ENCODE measurements around the gene TP63. TPM values are rescaled to one million over a fixed set of nuclear protein-coding genes. Genes with fewer than 3 reads are reported as not detected.

TP63 gene
- total RNA-seq, 4 donors from 2014 or later, result 0.27 TPM; not detected in 3

DNA sequence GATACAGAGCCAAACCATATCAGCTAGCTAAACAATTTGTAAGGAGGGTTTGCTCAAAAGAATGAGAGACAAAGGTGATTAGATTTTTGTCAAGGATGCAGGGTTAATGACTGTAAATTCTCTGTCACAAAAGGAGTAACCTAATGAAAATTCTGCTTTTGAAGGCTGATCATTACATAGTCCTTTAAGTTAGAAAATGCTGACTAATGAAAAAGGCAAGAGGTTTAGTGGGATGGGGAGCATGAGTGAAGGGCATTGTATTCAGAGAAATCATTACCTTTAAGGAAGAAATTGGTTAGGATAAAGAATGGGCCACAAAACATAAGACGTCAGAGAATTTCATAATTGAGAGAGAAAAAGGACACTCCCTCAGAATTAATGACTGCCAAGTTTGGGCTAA, 97.7 kb downstream of the TP63 start:
- Histone ChIP-seq H3K9me3 (no peaks in the 10 kb centered on the region), H3K4me3 (no peak overlapping the region), H3K27ac (no peak overlapping the region), H3K36me3 (no peaks in the 10 kb centered on the region), H3K4me1 (no peaks in the 10 kb centered on the region), H3K27me3 (no peaks in the 10 kb centered on the region)
- TF ChIP-seq, protein P1, sequence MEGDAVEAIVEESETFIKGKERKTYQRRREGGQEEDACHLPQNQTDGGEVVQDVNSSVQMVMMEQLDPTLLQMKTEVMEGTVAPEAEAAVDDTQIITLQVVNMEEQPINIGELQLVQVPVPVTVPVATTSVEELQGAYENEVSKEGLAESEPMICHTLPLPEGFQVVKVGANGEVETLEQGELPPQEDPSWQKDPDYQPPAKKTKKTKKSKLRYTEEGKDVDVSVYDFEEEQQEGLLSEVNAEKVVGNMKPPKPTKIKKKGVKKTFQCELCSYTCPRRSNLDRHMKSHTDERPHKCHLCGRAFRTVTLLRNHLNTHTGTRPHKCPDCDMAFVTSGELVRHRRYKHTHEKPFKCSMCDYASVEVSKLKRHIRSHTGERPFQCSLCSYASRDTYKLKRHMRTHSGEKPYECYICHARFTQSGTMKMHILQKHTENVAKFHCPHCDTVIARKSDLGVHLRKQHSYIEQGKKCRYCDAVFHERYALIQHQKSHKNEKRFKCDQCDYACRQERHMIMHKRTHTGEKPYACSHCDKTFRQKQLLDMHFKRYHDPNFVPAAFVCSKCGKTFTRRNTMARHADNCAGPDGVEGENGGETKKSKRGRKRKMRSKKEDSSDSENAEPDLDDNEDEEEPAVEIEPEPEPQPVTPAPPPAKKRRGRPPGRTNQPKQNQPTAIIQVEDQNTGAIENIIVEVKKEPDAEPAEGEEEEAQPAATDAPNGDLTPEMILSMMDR (IDR thresholded peaks at IDR 0.05), result no peak
- TF ChIP-seq POLR2A (IDR thresholded peaks at IDR 0.05), result no peak
- DNase-seq, result no peak

DNA sequence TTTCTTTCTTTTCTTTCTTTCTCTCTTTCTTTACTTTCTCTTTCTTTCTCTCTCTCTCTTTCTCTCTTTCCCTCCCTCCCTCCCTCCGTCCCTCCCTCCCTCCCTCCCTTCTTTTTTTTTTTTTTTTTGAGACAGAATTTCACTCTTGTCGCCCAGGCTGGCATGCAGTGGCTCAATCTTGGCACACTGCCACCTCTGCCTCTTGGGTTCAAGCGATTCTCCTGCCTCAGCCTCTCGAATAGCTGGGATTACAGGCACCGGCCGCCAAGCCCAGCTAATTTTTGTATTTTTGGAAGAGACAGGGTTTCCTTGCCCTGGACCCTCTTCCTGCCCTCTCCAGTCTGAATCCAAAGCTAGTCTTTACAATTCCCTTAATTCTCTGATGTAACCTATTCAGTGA, 102.9 kb downstream of the TP63 start:
- no peak overlapping the region for H3K4me3 ChIP-seq
- no peaks in the 10 kb centered on the region for H3K9me3 ChIP-seq
- no peak overlapping the region for H3K27ac ChIP-seq
- no peak for DNase-seq
- H3K27me3 ChIP-seq, result no peaks in the 10 kb centered on the region
- no peaks in the 10 kb centered on the region for H3K4me1 ChIP-seq
- TF ChIP-seq, protein P1 (IDR thresholded peaks at IDR 0.05), result no peak
- TF ChIP-seq POLR2A (IDR thresholded peaks at IDR 0.05), result no peak
- no peaks in the 10 kb centered on the region for H3K36me3 ChIP-seq

DNA sequence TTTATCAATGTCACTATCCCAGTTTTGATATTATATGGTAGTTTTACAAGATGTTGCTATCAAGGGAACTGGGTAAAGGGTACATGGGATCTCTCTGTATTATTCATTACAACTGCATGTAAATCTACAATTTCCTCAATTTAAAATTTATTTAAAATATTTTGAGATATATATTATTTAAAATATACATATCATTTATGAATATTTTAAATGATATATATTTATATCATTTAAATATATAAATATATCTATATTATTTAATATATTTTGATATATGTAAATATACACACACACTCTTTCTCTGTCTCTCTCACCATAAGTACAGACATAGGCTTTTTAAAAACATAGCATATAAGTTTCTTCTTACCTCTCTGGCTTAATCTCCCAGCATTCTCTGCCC, 104.7 kb downstream of the TP63 start:
- Histone ChIP-seq H3K4me3 (no peak overlapping the region), H3K4me1 (no peaks in the 10 kb centered on the region), H3K27ac (no peak overlapping the region), H3K36me3 (no peaks in the 10 kb centered on the region), H3K9me3 (no peaks in the 10 kb centered on the region), H3K27me3 (no peaks in the 10 kb centered on the region)
- DNase-seq, result no peak
- TF ChIP-seq POLR2A (IDR thresholded peaks at IDR 0.05), result no peak
- TF ChIP-seq, protein P1 (IDR thresholded peaks at IDR 0.05), result no peak

DNA sequence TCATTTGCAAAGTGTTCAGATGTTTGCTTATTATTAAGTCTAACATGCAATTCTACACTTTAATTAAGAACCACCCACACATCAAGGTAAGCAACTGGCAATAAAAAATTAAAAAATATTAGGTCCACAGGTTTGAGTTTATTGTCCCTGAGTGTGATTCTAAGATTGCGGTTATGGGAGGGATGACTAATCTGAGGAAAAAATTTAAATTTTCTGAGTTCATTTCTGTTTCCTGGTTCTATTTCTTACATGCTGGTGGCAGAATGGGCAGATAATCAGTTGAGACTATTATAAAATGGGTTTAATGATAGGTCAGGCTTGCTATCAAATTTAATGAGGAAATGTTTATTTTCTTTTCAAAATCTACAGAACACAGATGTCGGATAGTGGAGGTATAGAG, 105.9 kb downstream of the TP63 start:
- H3K36me3 ChIP-seq, result no peaks in the 10 kb centered on the region
- no peaks in the 10 kb centered on the region for H3K9me3 ChIP-seq
- DNase-seq, result no peak
- H3K27ac ChIP-seq, result no peak overlapping the region
- no peaks in the 10 kb centered on the region for H3K27me3 ChIP-seq
- TF ChIP-seq POLR2A (IDR thresholded peaks at IDR 0.05), result no peak
- TF ChIP-seq, protein P1 (IDR thresholded peaks at IDR 0.05), result no peak
- no peaks in the 10 kb centered on the region for H3K4me1 ChIP-seq
- H3K4me3 ChIP-seq, result no peak overlapping the region

DNA sequence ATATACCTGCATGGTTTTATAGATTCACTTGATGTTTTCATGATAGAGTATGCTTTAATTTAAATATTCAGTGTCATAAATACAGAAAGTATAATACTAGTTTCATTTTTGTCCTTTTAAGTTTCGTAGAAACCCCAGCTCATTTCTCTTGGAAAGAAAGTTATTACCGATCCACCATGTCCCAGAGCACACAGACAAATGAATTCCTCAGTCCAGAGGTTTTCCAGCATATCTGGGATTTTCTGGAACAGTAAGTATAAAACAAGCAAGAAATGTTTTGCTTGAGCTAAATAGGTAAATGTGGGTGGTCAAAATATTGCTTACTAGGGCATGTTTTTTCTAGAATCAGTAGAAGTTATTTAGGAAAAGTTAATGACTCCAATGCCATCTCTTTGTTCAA, 106.4 kb downstream of the TP63 start:
- Histone ChIP-seq H3K36me3 (no peaks in the 10 kb centered on the region), H3K27ac (no peak overlapping the region), H3K4me1 (no peaks in the 10 kb centered on the region), H3K27me3 (no peaks in the 10 kb centered on the region), H3K9me3 (no peaks in the 10 kb centered on the region), H3K4me3 (no peak overlapping the region)
- DNase-seq, result no peak
- no peak for TF ChIP-seq POLR2A (IDR thresholded peaks at IDR 0.05)
- TF ChIP-seq, protein P1 (IDR thresholded peaks at IDR 0.05), result no peak

DNA sequence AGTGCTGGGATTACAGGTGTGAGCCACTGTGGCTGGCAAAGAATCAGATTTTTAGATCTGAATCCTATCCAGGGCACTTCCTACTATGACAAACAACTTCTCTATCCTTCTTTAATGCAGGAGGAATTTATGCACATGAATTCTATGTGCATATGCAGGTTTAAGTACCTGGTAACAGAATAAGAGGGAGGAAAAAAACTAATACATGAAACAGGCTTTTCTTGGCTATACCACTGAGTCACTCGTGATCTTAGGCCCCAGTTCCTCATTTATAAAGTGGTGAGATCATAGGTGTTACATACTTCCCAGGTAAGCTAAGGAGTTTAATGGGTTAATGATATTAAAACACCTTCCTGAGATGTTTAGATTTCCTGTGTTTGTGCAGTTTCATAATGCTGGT, 108.2 kb downstream of the TP63 start:
- TF ChIP-seq POLR2A (IDR thresholded peaks at IDR 0.05), result no peak
- TF ChIP-seq, protein P1 (IDR thresholded peaks at IDR 0.05), result no peak
- H3K27ac ChIP-seq, result no peak overlapping the region
- no peak for DNase-seq
- H3K9me3 ChIP-seq, result peaks cover 0 to 2% (median 0%) of the 10 kb centered on the region in 4 donors
- no peaks in the 10 kb centered on the region for H3K36me3 ChIP-seq
- H3K4me3 ChIP-seq, result no peak overlapping the region
- H3K4me1 ChIP-seq, result no peaks in the 10 kb centered on the region
- no peaks in the 10 kb centered on the region for H3K27me3 ChIP-seq

Data from Peyer's patch (tissue), 4 donors.